Ascending aorta (tissue), 2 donors: ENCODE measurements around the gene GNA14. TPM values are rescaled to one million over a fixed set of nuclear protein-coding genes. Genes with fewer than 3 reads are reported as not detected.
"Not testable (repeated sequence)": the region's sequence is repeated elsewhere in the genome, so short reads cannot be mapped to it uniquely, and the experiment has no call there.

Experiments
- DNase-seq, 2 donors: peaks; one replicate each; pipeline ENCODE4 v3.0.0-alpha.2; 2019; ENCODE audit warnings: low spot score in 2 of 2
- H3K27ac ChIP-seq, 2 donors: fragments of 200-600 bp; sonication (generic); one replicate each; pipeline ENCODE4 v1.5.1; 2016 to 2017; ENCODE audit warnings: mild to moderate bottlenecking in 1 of 2
- H3K27me3 ChIP-seq: fragments of 200-600 bp; sonication (generic); one replicate; pipeline ENCODE4 v1.5.1; 2017
- H3K36me3 ChIP-seq, 2 donors: fragments of 200-600 bp; sonication (generic); one replicate each; pipeline ENCODE4 v1.5.1; 2016
- H3K4me1 ChIP-seq, 2 donors: fragments of 200-600 bp; sonication (generic); one replicate each; pipeline ENCODE4 v1.5.1; 2016 to 2017; ENCODE audit warnings: mild to moderate bottlenecking in 1 of 2
- H3K4me3 ChIP-seq, 2 donors: fragments of 200-600 bp; sonication (generic); one replicate each; pipeline ENCODE4 v1.5.1; 2016 to 2017; ENCODE audit warnings: mild to moderate bottlenecking in 1 of 2
- H3K9me3 ChIP-seq, 2 donors: fragments of 200-600 bp; sonication (generic); one replicate each; pipeline ENCODE4 v1.5.1; 2016
- CTCF ChIP-seq, 3 experiments: fragments of 200-600 bp in 2 of 3; fragments of 450-650 bp in 1 of 3; sonication (generic) in 2 of 3; IDR thresholded peaks; one replicate each; pipeline ENCODE4 v1.5.1; 2016 to 2019; ENCODE audit warnings: antibody characterized with exemption in 3 of 3, mild to moderate bottlenecking in 1 of 3, moderate library complexity in 1 of 3
- intact Hi-C: fragments of 100-400 bp; cut with DNase I; formaldehyde crosslinking; loops from one replicate; pipeline ENCODE4 v1.15.1; 2023
- total RNA-seq: library from RNA; depleted of rRNA; stranded (reverse); fragments of >200 nt; gene quantifications from one replicate; pipeline ENCODE4 v1.1.0, GENCODE V29; 2016

Gene GNA14
- total RNA-seq, 1 donor from 2014 or later, result 3.5 TPM

GRCh38 chr9:77442436-77442835 is 205.7 kb downstream of the GNA14 start:
- Histone ChIP-seq H3K27ac (no peak overlapping the region), H3K9me3 (no peaks in the 10 kb centered on the region), H3K27me3 (no peaks in the 10 kb centered on the region), H3K4me3 (no peak overlapping the region), H3K36me3 (no peaks in the 10 kb centered on the region), H3K4me1 (no peaks in the 10 kb centered on the region)
- intact Hi-C loops, result no loop called here
- no peak for TF ChIP-seq CTCF (IDR thresholded peaks at IDR 0.05)
- no peak for DNase-seq

DNA sequence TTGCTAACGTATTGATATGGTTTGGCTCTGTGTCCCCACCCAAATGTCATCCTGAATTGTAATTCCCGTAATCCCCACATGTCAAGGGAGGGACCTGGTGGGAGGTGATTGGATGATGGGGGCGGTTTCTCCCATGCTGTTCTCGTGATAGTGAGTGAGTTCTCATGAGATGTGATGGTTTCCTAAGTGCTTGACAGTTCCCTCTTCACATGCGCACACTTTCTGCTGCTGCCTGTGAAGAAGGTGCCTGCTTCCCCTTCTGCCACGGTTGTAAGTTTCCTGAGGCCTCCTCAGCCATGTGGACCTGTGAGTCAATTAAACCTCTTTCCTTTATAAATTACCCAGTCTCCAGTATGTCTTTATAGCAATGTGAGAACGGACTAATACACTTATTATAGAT is 207.0 kb downstream of the GNA14 start:
- H3K9me3 ChIP-seq, H3K4me1 ChIP-seq, DNase-seq, H3K36me3 ChIP-seq, H3K27me3 ChIP-seq, H3K27ac ChIP-seq, intact Hi-C loops, H3K4me3 ChIP-seq: not testable (repeated sequence)

DNA sequence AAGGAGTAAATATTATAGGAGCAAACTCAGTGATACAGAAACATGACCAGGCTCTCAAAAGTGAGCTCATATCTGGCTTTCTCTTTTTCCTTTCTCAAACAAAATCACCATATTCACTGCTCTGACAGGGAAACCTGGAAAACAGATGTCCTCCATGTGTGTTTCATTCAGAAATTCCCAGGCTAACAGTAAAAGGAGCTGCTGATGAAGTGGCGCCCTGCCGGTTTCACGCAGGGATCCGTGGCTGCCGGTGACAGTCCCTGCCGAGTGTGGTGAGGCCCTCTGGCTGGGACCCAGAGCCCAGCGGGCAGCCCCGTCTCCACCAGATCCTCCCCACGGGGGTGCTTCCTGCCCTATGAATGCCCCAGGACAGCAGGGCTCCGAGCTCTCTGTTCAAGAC is 208.1 kb downstream of the GNA14 start:
- DNase-seq, result no peak
- H3K36me3 ChIP-seq, result no peaks in the 10 kb centered on the region
- no peaks in the 10 kb centered on the region for H3K27me3 ChIP-seq
- intact Hi-C loops, result no loop called here
- no peak overlapping the region for H3K27ac ChIP-seq
- H3K4me3 ChIP-seq, result no peak overlapping the region
- TF ChIP-seq CTCF (IDR thresholded peaks at IDR 0.05), result no peak
- no peaks in the 10 kb centered on the region for H3K4me1 ChIP-seq
- no peaks in the 10 kb centered on the region for H3K9me3 ChIP-seq

- no peak for TF ChIP-seq CTCF (IDR thresholded peaks at IDR 0.05)
- no peak for DNase-seq
- H3K27me3 ChIP-seq, result no peaks in the 10 kb centered on the region
- H3K27ac ChIP-seq, result no peak overlapping the region
- no peak overlapping the region for H3K4me3 ChIP-seq
- H3K9me3 ChIP-seq, result no peaks in the 10 kb centered on the region
- no peaks in the 10 kb centered on the region for H3K4me1 ChIP-seq
- intact Hi-C loops, result no loop called here
- no peaks in the 10 kb centered on the region for H3K36me3 ChIP-seq
Measured at GRCh38 chr9:77438653-77439052, 209.5 kb downstream of the GNA14 start.

DNA sequence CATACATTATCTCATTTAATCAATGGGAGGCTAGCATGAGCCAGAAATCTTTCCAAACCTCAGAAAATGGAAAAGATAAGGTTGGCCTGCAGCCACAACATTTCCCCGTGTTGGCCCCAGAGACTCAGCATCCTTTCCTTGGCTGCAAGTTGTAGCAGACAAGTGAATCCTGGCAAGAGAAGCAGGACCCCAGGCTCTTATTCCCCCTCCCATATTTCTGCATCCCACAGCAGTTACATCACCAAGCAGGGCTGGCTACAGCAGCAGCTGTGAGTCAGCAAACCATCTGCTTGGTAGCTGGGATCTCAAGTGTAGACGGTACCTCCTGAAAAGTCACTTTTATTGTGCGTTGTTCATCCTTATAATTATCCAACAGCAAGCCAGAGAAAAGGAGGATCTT is 212.4 kb downstream of the GNA14 start:
- intact Hi-C loops, result no loop called here
- DNase-seq, result no peak
- no peaks in the 10 kb centered on the region for H3K27me3 ChIP-seq
- H3K36me3 ChIP-seq, result no peaks in the 10 kb centered on the region
- H3K4me3 ChIP-seq, result no peak overlapping the region
- no peak for TF ChIP-seq CTCF (IDR thresholded peaks at IDR 0.05)
- no peaks in the 10 kb centered on the region for H3K4me1 ChIP-seq
- no peak overlapping the region for H3K27ac ChIP-seq
- no peaks in the 10 kb centered on the region for H3K9me3 ChIP-seq

DNA sequence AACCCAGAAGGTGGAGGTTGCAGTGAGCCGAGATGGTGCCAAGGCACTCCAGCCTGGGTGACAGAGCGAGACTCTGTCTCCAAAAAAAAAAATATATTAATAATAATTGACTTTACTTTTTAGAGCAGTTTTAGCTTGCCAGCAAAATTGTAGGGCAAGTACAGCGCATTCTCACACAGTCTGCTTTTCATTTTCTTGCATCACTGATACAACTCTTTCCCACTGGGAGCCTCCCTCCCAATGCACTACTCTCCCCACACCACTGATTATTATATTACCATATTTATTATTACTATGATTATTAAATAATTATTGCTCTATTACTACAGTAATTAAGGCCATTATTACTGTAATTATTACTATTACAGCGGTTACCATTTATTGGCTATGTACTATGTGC is 212.8 kb downstream of the GNA14 start:
- no peaks in the 10 kb centered on the region for H3K9me3 ChIP-seq
- H3K4me3 ChIP-seq, result no peak overlapping the region
- H3K27me3 ChIP-seq, result no peaks in the 10 kb centered on the region
- intact Hi-C loops, result no loop called here
- no peak for TF ChIP-seq CTCF (IDR thresholded peaks at IDR 0.05)
- no peak for DNase-seq
- H3K4me1 ChIP-seq, result no peaks in the 10 kb centered on the region
- H3K27ac ChIP-seq, result no peak overlapping the region
- no peaks in the 10 kb centered on the region for H3K36me3 ChIP-seq
